NCI-H1048 (cell line): ENCODE results near the gene IL21R.
"Not testable (repeated sequence)": the region's sequence is repeated elsewhere in the genome, so short reads cannot be mapped to it uniquely, and the experiment has no call there.

Experiments used
- DNase-seq: peaks from one replicate; lab custom pipeline; 2025; lab: John Stamatoyannopoulos, UW

The IL21R gene

GRCh38 chr16:27400751-27401620 lies 988 bp upstream of the IL21R start:
- no peak for DNase-seq

DNA sequence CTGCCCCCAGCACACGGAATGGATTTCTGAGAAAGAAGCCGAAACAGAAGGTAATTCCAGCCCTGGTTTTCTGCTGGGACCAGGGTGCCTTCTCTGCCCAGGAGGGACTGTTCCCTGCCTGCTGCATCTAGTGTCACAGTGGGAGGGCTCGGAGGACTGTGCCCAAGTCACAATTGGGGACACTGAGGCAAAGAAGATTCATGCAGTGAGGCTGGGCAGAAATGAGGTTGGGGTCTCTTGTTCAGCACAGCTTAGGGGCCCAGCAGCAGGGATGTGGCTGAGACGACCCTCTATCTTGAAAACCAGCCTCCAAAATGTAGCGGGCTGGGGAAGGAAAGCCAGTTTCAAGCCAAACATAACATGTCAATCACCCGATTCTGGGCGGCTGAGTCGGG lies 592 bp downstream of the IL21R start:
- no peak for DNase-seq

DNA sequence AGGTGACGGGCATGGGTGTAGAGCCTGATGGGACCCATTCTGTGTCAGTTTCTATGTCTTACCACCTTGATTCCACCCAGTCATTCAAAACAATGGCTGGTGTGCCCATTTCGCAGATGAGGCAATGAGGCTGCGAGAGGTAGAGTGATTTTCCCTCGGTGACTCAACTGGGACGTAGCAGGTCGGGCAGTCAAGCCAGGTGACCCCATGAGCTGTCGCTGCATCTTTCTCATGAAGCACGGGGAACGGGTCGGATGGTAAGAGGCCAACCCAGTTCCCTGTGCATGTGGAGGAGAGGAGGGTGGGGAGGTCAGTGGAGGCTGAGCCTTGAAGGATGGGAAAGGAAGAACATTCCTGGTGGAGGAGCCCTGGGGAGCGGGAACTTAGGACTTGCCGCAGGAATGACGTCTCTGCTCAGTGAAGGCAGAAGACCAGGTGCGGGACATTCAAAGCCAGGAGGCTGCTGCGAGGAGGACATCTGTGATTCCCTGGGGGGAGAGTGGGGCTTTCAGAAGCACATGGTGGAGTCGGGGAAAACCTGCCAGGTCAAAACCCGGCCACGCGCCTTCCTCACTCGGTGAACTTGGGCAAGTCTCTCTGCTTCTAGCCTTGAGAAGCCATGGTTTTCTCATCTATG lies 1.1 kb downstream of the IL21R start:
- no peak for DNase-seq

- no peak for DNase-seq
These were observed 1.6 kb downstream of the IL21R start for GRCh38 chr16:27403601-27403992.

DNA sequence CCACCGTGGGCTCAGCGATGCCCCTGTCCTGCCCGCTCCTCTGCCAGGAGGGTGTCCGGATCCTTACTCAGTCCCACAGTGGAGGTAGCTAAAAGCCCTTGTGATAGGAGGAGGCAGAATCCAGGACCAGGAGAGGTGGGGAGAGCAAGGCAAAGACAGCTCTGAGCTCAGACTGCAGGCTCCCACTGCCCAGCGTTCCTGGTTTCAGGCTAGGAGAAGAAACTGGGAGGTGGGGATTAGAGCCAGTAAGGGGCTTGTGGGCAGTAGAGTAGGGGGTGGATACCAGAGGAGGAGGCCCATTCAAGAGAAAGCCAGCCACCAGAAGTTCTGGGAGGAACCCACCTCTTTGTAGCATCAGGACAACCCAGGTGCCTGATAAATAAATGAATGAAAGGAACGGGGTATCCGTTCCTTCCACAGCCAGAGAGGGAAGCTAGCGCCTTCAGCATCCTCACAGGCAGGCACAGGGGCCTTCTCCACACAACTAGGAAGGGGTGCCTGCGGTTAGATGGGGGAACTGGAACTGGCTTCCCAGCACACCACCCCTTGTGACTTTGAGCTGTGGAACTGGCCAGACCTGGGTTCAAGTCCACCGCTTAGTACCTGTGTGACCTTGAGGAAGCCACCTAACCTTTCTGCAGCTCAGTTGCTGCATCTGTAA lies 2.3 kb downstream of the IL21R start:
- no peak for DNase-seq

DNA sequence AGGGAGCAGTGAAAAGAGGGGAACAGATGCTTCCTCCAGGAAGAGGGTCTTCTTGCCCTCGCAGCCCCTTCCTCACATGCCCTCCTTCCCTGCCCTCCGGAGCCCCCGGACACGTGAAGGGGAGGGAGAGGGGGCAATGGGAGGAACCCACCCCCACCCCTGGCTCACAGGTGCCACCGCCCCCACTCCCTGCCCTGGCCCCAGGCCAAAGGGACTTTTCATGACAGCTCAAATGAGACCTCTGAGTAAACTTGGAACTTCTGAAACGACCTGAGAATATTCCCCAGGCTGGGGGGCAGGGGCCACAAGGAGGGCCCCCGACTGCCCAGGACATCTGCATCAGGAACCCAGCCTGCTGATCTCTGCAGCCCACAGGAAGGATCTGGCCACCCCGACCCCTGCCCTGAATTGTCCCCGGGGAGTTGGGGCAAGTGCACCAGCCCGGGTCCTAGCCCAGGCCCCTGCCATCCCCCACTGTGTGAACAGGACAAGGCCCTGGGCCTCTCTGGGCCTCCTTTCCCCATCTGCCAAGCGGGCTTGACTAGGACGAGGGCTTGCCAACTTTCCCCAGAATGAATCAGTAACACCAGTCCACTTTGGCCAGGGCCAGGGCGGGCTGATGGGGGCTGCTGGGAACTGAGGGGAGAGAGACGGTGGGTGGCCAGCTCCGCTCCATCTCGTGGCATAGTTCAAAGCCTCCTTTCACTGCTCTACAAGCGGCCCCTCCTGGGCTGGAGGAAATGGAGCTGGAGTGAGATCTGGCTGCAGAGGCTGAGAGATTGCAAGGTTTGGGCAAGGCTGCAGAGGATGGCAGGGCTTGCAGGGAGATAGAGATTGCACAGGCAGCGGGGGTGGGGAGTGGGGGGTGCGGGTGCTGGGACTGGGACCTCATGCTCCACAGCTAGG lies 3.8 kb downstream of the IL21R start:
- no peak for DNase-seq

- DNase-seq: no peak
These were observed 4.6 kb downstream of the IL21R start for GRCh38 chr16:27406511-27407128.

DNA sequence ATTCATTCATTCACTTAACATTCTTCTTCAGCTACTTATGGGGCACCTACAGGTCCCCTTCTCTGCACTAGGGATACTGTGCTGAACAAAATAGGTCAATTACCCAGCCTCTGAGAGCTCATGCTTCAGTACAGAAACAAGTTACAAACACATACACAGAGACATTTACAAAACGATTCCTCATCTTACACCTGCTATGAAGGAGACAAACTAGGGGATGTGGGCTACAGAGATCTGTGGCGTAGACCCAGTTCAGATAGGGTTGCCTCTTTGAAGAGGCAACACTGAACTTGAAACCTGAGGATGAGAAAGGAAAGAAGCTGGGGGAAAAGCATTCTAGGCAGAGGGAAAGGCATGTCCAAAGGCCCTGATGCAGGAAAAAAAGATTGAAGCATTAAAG lies 5.2 kb downstream of the IL21R start:
- no peak for DNase-seq

- no peak for DNase-seq
These were observed 6.1 kb downstream of the IL21R start for GRCh38 chr16:27408012-27408601.

DNA sequence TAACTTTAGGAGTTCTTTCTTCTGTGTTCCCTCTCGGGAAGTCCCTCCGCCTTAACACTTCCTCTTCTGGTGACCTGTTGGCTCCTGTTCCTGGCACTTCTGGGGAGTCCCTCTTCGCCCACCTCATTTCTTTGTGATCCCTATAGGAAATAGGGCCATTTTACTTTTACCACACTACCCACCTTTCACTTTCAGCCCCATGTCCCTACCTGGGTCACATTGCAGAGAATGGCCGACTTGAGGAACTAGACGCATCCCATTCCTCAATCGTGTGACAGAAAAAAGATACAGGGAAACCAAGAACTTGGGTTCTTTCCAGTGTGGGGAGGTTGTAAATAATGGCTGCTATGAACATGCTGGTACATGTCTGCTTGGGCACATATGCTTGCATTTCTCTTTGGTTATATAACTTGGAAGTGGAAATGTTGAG lies 6.6 kb downstream of the IL21R start:
- no peak for DNase-seq

- not testable (repeated sequence) for DNase-seq
These were observed 8.0 kb downstream of the IL21R start for GRCh38 chr16:27409958-27410357.

- no peak for DNase-seq
These were observed 8.8 kb downstream of the IL21R start for GRCh38 chr16:27410761-27411160.

GRCh38 chr16:27413956-27414355 lies 12.0 kb downstream of the IL21R start:
- no peak for DNase-seq

- DNase-seq: no peak
These were observed 12.9 kb downstream of the IL21R start for GRCh38 chr16:27414788-27415431.

DNA sequence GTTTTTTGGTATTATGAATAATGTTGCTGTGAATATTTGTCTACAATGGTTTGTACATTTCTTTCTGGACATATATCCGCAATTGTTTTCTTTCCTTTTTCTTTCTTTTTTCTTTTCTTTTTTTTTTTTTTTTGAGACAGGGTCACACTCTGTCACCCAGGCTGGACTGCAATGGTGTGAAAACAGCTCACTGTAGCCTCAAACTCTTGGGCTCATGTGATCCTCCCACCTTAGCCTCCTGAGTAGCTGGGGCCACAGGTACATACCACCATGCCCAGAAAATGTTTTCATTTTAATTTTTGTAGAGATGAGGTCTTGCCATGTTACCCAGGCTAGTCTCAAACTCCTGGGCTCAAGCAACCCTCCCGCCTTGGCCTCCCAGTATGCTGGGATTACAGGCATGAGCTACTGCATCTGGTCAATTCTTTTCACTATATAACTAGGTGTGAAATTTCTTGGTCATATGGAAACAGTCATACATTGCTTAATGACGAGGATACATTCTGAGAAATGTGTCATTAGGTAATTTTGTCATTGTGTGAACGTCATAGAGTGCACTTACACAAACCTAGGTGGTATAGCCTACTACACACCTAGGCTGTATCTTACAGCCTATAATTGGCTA lies 15.2 kb downstream of the IL21R start:
- DNase-seq: no peak

DNA sequence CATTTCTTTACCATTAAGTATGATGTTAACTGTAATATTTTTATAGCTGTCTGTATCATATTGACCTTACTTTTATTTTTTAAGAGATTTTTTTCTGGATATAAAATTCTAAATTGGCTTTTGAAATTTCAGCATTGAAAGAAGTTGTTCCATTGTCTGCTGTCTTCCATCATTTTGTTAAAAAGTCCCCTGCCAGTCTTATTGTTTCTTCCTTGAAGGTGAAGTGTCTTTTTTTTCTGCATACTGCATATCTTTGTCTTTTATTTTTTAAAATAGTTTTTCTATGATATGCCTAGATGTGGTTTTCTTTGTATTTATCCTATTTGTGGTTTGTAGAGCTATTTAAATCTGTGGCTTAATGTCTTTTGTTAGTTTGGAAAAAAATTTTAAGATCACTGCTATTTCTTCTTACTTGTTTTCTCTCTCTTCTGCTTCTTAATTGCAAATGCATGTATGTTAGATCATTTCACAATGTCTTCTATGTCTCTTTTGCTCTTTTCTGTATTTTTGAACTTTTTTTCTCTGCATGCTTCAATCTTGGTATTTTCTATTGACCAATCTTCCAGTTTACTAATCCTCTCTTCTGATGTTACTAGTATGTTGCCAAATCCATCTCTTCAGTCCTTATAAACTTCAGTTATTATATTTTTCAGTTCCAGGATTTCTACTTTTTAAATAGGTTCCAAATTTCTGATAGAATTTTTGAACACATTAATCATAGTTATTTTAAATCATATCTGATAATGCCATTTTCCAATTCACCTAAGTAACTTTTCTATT lies 20.2 kb downstream of the IL21R start:
- DNase-seq: no peak

GRCh38 chr16:27424772-27425498 lies 23.0 kb downstream of the IL21R start:
- DNase-seq: no peak

GRCh38 chr16:27425961-27426360 lies 24.0 kb downstream of the IL21R start:
- DNase-seq: no peak
